ENCODE data around the gene EHD4. TPM values are rescaled to one million over a fixed set of nuclear protein-coding genes. Genes with fewer than 3 reads are reported as not detected.

The EHD4 gene
- total and polyA plus RNA-seq, 9 of the 15 experiments (the other 6 are each of a cell fraction or from before 2014, with no cell fraction given): 0.89 to 10.3 (median 6.4) TPM

DNA sequence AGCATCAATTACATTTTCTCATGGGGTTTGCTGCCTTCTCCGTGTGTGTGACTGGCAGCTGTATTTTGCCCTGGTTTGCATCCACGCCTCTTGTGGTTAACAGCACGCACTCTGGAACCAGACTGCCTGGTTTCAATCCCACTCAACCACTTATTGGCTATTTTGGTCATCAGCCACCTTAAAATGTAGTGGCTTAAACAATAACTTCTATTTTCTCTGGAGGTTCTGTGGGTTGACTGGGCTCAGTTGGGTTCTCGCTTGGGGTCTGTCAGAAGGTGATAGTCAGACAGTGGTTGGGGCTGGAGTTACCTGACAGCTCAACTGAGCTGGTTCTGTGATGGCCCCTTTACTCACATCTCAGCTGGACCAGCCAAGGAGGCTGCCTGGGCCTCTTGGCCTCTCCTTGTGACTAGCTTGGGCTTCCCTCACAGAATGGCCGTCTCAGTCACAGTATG, 36.8 kb downstream of the EHD4 start (continued):
- TF ChIP-seq TOE1 (IDR thresholded peaks at IDR 0.05; ENCODE audit: borderline replicate concordance) (no peak), TOE1 (CRISPR knock-in tag; IDR thresholded peaks at IDR 0.05; ENCODE audit: borderline replicate concordance, low read depth) (no peak), HNRNPLL (IDR thresholded peaks at IDR 0.05; ENCODE audit: low read depth, low read length, poor library complexity, severe bottlenecking) (no peak), ZNF174 (CRISPR knock-in tag; IDR thresholded peaks at IDR 0.05) (no peak), ERF (CRISPR knock-in tag; IDR thresholded peaks at IDR 0.05) (no peak)

DNA sequence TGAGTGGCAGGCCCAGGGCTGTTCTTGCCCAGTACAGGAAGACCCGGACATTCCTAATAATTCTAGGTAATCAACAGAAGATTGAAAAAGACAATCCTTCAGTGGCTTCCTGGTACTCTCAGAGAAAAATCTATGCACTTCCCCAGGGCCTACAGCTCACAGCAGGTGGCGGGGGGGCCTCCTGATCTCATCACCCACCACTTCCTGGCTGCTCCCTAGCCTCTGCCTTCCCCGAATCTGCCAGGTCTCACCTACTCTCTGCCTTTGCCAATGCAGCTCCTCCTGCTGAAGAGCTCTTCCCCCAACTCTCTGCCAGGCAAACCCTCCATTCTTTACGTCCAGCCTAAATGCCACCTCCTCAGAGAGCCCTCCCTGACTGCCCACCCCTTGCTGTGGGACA, 37.5 kb downstream of the EHD4 start:
- no peak overlapping the region for H2AFZ ChIP-seq (ENCODE audit: low read depth, low read length)

More for the DNA sequence above, 37.5 kb downstream of the EHD4 start:
- Histone ChIP-seq H4K20me1 (replicated peaks; ENCODE audit: control insufficient read depth, insufficient read depth, low read length) (no peaks in the 10 kb centered on the region), H3K4me2 (ENCODE audit: insufficient read depth, low read length) (no peak overlapping the region), H3K27me3 (ENCODE audit: control insufficient read depth in 2 of 2, insufficient read depth in 2 of 2, low read length in 2 of 2) (no peaks in the 10 kb centered on the region), H3K4me1 (replicated peaks in 1 of 2; ENCODE audit: control insufficient read depth in 2 of 2, insufficient read depth in 2 of 2, low read length in 2 of 2) (peaks cover 3 to 13% of the 10 kb centered on the region in 2 experiments; a peak in 4 of 5 replicates), H3K36me3 (ENCODE audit: control insufficient read depth, insufficient read depth, low read length) (peaks cover 4% of the 10 kb centered on the region; the same call in 2 of the 3 replicates), H3K9me1 (ENCODE audit: control insufficient read depth, insufficient read depth, low read length) (no peaks in the 10 kb centered on the region), H3K27ac (ENCODE audit: extremely low read depth, low read depth, low read length) (no peak overlapping the region), H3K4me3 (no peak overlapping the region), H3K9me3 (replicated peaks; ENCODE audit: control insufficient read depth, insufficient read depth, low read depth, low read length) (no peaks in the 10 kb centered on the region), H3K79me2 (ENCODE audit: control insufficient read depth, insufficient read depth, low read length) (no peaks in the 10 kb centered on the region), H3K9ac (ENCODE audit: insufficient read depth in 1 of 2, low read depth in 2 of 2, low read length in 2 of 2) (peak overlapping the region in 1 of 2 experiments; percentile 18; a peak in 1 of 4 replicates)
- BruUV-seq (replicated peaks): no TSS peak
- intact Hi-C loops (cut with micrococcal nuclease): no loop called here
- TF ChIP-seq ZNF75A (CRISPR knock-in tag; IDR thresholded peaks at IDR 0.05): no peak
- TF ChIP-seq, protein P1, sequence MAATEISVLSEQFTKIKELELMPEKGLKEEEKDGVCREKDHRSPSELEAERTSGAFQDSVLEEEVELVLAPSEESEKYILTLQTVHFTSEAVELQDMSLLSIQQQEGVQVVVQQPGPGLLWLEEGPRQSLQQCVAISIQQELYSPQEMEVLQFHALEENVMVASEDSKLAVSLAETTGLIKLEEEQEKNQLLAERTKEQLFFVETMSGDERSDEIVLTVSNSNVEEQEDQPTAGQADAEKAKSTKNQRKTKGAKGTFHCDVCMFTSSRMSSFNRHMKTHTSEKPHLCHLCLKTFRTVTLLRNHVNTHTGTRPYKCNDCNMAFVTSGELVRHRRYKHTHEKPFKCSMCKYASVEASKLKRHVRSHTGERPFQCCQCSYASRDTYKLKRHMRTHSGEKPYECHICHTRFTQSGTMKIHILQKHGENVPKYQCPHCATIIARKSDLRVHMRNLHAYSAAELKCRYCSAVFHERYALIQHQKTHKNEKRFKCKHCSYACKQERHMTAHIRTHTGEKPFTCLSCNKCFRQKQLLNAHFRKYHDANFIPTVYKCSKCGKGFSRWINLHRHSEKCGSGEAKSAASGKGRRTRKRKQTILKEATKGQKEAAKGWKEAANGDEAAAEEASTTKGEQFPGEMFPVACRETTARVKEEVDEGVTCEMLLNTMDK (IDR thresholded peaks at IDR 0.05; ENCODE audit: borderline replicate concordance, insufficient read depth, low read depth, low read length, poor library complexity, severe bottlenecking): no peak
- TF ChIP-seq, protein P2, sequence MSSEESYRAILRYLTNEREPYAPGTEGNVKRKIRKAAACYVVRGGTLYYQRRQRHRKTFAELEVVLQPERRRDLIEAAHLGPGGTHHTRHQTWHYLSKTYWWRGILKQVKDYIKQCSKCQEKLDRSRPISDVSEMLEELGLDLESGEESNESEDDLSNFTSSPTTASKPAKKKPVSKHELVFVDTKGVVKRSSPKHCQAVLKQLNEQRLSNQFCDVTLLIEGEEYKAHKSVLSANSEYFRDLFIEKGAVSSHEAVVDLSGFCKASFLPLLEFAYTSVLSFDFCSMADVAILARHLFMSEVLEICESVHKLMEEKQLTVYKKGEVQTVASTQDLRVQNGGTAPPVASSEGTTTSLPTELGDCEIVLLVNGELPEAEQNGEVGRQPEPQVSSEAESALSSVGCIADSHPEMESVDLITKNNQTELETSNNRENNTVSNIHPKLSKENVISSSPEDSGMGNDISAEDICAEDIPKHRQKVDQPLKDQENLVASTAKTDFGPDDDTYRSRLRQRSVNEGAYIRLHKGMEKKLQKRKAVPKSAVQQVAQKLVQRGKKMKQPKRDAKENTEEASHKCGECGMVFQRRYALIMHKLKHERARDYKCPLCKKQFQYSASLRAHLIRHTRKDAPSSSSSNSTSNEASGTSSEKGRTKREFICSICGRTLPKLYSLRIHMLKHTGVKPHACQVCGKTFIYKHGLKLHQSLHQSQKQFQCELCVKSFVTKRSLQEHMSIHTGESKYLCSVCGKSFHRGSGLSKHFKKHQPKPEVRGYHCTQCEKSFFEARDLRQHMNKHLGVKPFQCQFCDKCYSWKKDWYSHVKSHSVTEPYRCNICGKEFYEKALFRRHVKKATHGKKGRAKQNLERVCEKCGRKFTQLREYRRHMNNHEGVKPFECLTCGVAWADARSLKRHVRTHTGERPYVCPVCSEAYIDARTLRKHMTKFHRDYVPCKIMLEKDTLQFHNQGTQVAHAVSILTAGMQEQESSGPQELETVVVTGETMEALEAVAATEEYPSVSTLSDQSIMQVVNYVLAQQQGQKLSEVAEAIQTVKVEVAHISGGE (CRISPR knock-in tag; IDR thresholded peaks at IDR 0.05): 0 out of 6 replicates have a peak, but pooled peaks of 1 of the 3 experiments have one; percentile 20
- TF ChIP-seq ZFP36 (IDR thresholded peaks at IDR 0.05; ENCODE audit: low read depth, low read length, partially characterized antibody): peak; percentile 87
- TF ChIP-seq CEBPG (CRISPR knock-in tag; IDR thresholded peaks at IDR 0.05): no peak
- TF ChIP-seq CEBPG (tag; conservative IDR thresholded peaks at IDR 0.05 in 1 of 2, IDR thresholded peaks at IDR 0.05 in 1 of 2): no peak
- TF ChIP-seq, protein P3, sequence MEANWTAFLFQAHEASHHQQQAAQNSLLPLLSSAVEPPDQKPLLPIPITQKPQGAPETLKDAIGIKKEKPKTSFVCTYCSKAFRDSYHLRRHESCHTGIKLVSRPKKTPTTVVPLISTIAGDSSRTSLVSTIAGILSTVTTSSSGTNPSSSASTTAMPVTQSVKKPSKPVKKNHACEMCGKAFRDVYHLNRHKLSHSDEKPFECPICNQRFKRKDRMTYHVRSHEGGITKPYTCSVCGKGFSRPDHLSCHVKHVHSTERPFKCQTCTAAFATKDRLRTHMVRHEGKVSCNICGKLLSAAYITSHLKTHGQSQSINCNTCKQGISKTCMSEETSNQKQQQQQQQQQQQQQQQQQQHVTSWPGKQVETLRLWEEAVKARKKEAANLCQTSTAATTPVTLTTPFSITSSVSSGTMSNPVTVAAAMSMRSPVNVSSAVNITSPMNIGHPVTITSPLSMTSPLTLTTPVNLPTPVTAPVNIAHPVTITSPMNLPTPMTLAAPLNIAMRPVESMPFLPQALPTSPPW (CRISPR knock-in tag; IDR thresholded peaks at IDR 0.05): peak; percentile 86
- DNase-seq (ENCODE audit: extremely low read depth in 1 of 4, low spot score in 3 of 4) (peak in 1 of 4 experiments; percentile 37), FAIRE-seq (no peak), ATAC-seq (peak; percentile 75)
- in situ Hi-C loops (cut with MboI): no loop called here
- 51% methylated on average over 4 of the region's 4 CpGs for WGBS (ENCODE audit: insufficient coverage, low coverage, missing lambda C conversion rate)
- ChIA-PET POLR2A (no interaction called here), CTCF (ENCODE audit: low intra/inter-chr PET ratio) (no interaction called here)

Data from K562 (cell line).